HEK293T (cell line): ENCODE results near the gene MTCL3.

Experiments used
- CTCF ChIA-PET: fragments of 350-600 bp; formaldehyde crosslinking; extraction: SDS; loops from one replicate; lab custom pipeline; 2021; ENCODE audit warnings: antibody characterized with exemption, inconsistent platforms; lab: Yijun Ruan, JAX
- POLR2A ChIA-PET: fragments of 350-600 bp; formaldehyde crosslinking; extraction: SDS; loops from one replicate; lab custom pipeline; 2020; ENCODE audit warnings: antibody characterized with exemption, inconsistent platforms; lab: Yijun Ruan, JAX
- DNase-seq: peaks from one replicate; pipeline ENCODE4 v3.0.0; 2012; ENCODE audit warnings: mixed read lengths; ENCODE audit errors: extremely low spot score
- ARNT ChIP-seq: fragments of 450-650 bp; IDR thresholded peaks from 2 replicates; pipeline ENCODE4 v1.6.1; 2017; ENCODE audit warnings: mild to moderate bottlenecking
- BHLHE40 ChIP-seq: fragments of 450-650 bp; IDR thresholded peaks from 2 replicates; pipeline ENCODE4 v1.6.1; 2016; ENCODE audit warnings: mild to moderate bottlenecking, moderate library complexity, borderline replicate concordance
- CTBP1 ChIP-seq: fragments of 450-650 bp; IDR thresholded peaks from 2 replicates; pipeline ENCODE4 v1.6.1; 2016; ENCODE audit warnings: borderline replicate concordance
- ELF4 ChIP-seq: fragments of 450-650 bp; IDR thresholded peaks from 2 replicates; pipeline ENCODE4 v1.6.1; 2017; ENCODE audit warnings: antibody characterized with exemption
- FOXA1 ChIP-seq: fragments of 450-650 bp; IDR thresholded peaks from 2 replicates; pipeline ENCODE4 v1.6.1; 2016; ENCODE audit warnings: mild to moderate bottlenecking
- FOXK2 ChIP-seq: fragments of 450-650 bp; IDR thresholded peaks from 2 replicates; pipeline ENCODE4 v1.6.1; 2016; ENCODE audit warnings: mild to moderate bottlenecking
- FOXM1 ChIP-seq: fragments of 450-650 bp; IDR thresholded peaks from 2 replicates; pipeline ENCODE4 v1.6.1; 2017; ENCODE audit warnings: mild to moderate bottlenecking, borderline replicate concordance
- HDGF ChIP-seq: fragments of 450-650 bp; IDR thresholded peaks from 2 replicates; pipeline ENCODE4 v1.6.1; 2017; ENCODE audit warnings: antibody characterized with exemption, borderline replicate concordance
- L3MBTL2 ChIP-seq: fragments of 450-650 bp; conservative IDR thresholded peaks from 2 replicates; pipeline ENCODE4 v1.6.1; 2016; ENCODE audit warnings: mild to moderate bottlenecking
- LEF1 ChIP-seq: fragments of 450-650 bp; IDR thresholded peaks from 2 replicates; pipeline ENCODE4 v1.6.1; 2017; ENCODE audit warnings: mild to moderate bottlenecking, borderline replicate concordance
- NFRKB ChIP-seq: fragments of 450-650 bp; IDR thresholded peaks from 2 replicates; pipeline ENCODE4 v1.6.1; 2016; ENCODE audit warnings: mild to moderate bottlenecking, moderate library complexity
- PKNOX1 ChIP-seq: fragments of 450-650 bp; IDR thresholded peaks from 2 replicates; pipeline ENCODE4 v1.6.1; 2016
- SP1 ChIP-seq: fragments of 450-650 bp; IDR thresholded peaks from 2 replicates; pipeline ENCODE4 v1.6.1; 2017
- SUZ12 ChIP-seq: fragments of 450-650 bp; IDR thresholded peaks from 2 replicates; pipeline ENCODE4 v1.6.1; 2016; ENCODE audit warnings: mild to moderate bottlenecking
- TARDBP ChIP-seq: fragments of 450-650 bp; IDR thresholded peaks from 2 replicates; pipeline ENCODE4 v1.6.1; 2016
- ZNF384 ChIP-seq: fragments of 450-650 bp; IDR thresholded peaks from 2 replicates; pipeline ENCODE4 v1.6.1; 2016

The MTCL3 gene

GRCh38 chr6:127538750-127539264, 19.7 kb upstream of the MTCL3 start:
- POLR2A ChIA-PET, result interaction anchor here (1.0 kb wide), 1 partner anchor 22 kb away, joined by 3 read pairs; no protein-coding TSS in a partner anchor
- CTCF ChIA-PET, result interaction anchor here (0.7 to 3.6 kb wide), 9 partner anchors 9 to 197 kb away, joined by 3 to 19 read pairs (median 6); partner anchors contain the start of gene KIAA0408
- TF ChIP-seq ZNF384, result no peak
- no peak for TF ChIP-seq ARNT
- TF ChIP-seq ELF4, result no peak
- no peak for TF ChIP-seq FOXM1
- no peak for TF ChIP-seq NFRKB
- TF ChIP-seq SUZ12, result no peak
- TF ChIP-seq LEF1, result no peak
- no peak for TF ChIP-seq TARDBP
- DNase-seq, result no peak

GRCh38 chr6:127533736-127534135, 14.6 kb upstream of the MTCL3 start:
- no peak for DNase-seq
- ChIA-PET POLR2A (interaction anchor here (1.2 kb wide), 1 partner anchor 18 kb away, joined by 3 read pairs; no protein-coding TSS in a partner anchor), CTCF (interaction anchor here (1.2 kb wide), 1 partner anchor 17 kb away, joined by 5 read pairs; no protein-coding TSS in a partner anchor)
- TF ChIP-seq SUZ12 (no peak), FOXK2 (no peak), FOXA1 (no peak), L3MBTL2 (no peak), ELF4 (no peak), FOXM1 (no peak), ZNF384 (no peak), LEF1 (no peak), NFRKB (no peak), SP1 (no peak), PKNOX1 (no peak)

- TF ChIP-seq SUZ12 (no peak), NFRKB (no peak), BHLHE40 (no peak), ARNT (no peak), ELF4 (no peak), SP1 (no peak), FOXA1 (no peak), ZNF384 (no peak), PKNOX1 (no peak), FOXK2 (no peak), L3MBTL2 (no peak), LEF1 (no peak), CTBP1 (no peak), HDGF (no peak), TARDBP (no peak), FOXM1 (no peak)
- no peak for DNase-seq
- ChIA-PET POLR2A (no interaction called here), CTCF (interaction anchor here (1.1 kb wide), 1 partner anchor 16 kb away, joined by 7 read pairs; no protein-coding TSS in a partner anchor)
These were observed 13.9 kb upstream of the MTCL3 start for GRCh38 chr6:127533011-127533410.

- POLR2A ChIA-PET, result no interaction called here
- CTCF ChIA-PET, result no interaction called here
- DNase-seq, result no peak
- TF ChIP-seq ZNF384 (no peak), FOXM1 (no peak), FOXA1 (no peak), L3MBTL2 (no peak), SP1 (no peak), TARDBP (no peak), HDGF (no peak), NFRKB (no peak), LEF1 (no peak)
These were observed 3.6 kb upstream of the MTCL3 start for GRCh38 chr6:127522714-127523113.

- ChIA-PET POLR2A (no interaction called here), CTCF (interaction anchor here (0.9 kb wide), 1 partner anchor 19 kb away, joined by 6 read pairs; no protein-coding TSS in a partner anchor)
- no peak for DNase-seq
- no peak for TF ChIP-seq FOXA1
- TF ChIP-seq FOXM1, result no peak
- TF ChIP-seq SUZ12, result no peak
- no peak for TF ChIP-seq LEF1
- no peak for TF ChIP-seq FOXK2
- TF ChIP-seq ARNT, result no peak
- TF ChIP-seq ELF4, result no peak
- no peak for TF ChIP-seq CTBP1
- TF ChIP-seq TARDBP, result no peak
- no peak for TF ChIP-seq BHLHE40
- no peak for TF ChIP-seq PKNOX1
- TF ChIP-seq NFRKB, result no peak
- TF ChIP-seq HDGF, result no peak
- TF ChIP-seq ZNF384, result no peak
- TF ChIP-seq L3MBTL2, result no peak
- no peak for TF ChIP-seq SP1
These were observed 931 bp upstream of the MTCL3 start for GRCh38 chr6:127520066-127520465.

- CTCF ChIA-PET, result no interaction called here
- POLR2A ChIA-PET, result no interaction called here
- DNase-seq, result no peak
- TF ChIP-seq NFRKB (no peak), PKNOX1 (no peak), HDGF (no peak)
These were observed 292 bp upstream of the MTCL3 start for GRCh38 chr6:127519469-127519785.
